IMR-90 (cell line): ENCODE results near the gene OR51I2.

Source experiments
- BHLHE40 ChIP-seq: fragments of 150-350 bp; IDR thresholded peaks from 2 replicates; pipeline ENCODE4 v1.6.1; 2016; ENCODE audit warnings: mild to moderate bottlenecking, low read depth, low read length
- CTCF ChIP-seq: conservative IDR thresholded peaks from 2 replicates; pipeline ENCODE4 v1.5.1; 2012; ENCODE audit warnings: mild to moderate bottlenecking, low read depth, low read length, improper control_type of control experiment
- RCOR1 ChIP-seq: IDR thresholded peaks from 2 replicates; pipeline ENCODE4 v1.6.1; 2012; ENCODE audit warnings: mild to moderate bottlenecking, low read length, improper control_type of control experiment; ENCODE audit not compliant: insufficient replicate concordance
- SMC3 ChIP-seq: fragments of 150-350 bp; IDR thresholded peaks from 2 replicates; pipeline ENCODE4 v1.6.1; 2016; ENCODE audit warnings: low read depth, mild to moderate bottlenecking, antibody characterized with exemption, low read length, moderate library complexity

- TF ChIP-seq RCOR1 (no peak), BHLHE40 (no peak), CTCF (no peak), SMC3 (no peak)
Observed at GRCh38 chr11:5499671-5500070, 50.5 kb downstream of the OR51I2 start.
